Measurements from ENCODE around the gene DLG2.

DLG2 gene

GRCh38 chr11:85534806-85535205 lies 92.3 kb downstream of the DLG2 start:
- TF ChIP-seq, protein P1, sequence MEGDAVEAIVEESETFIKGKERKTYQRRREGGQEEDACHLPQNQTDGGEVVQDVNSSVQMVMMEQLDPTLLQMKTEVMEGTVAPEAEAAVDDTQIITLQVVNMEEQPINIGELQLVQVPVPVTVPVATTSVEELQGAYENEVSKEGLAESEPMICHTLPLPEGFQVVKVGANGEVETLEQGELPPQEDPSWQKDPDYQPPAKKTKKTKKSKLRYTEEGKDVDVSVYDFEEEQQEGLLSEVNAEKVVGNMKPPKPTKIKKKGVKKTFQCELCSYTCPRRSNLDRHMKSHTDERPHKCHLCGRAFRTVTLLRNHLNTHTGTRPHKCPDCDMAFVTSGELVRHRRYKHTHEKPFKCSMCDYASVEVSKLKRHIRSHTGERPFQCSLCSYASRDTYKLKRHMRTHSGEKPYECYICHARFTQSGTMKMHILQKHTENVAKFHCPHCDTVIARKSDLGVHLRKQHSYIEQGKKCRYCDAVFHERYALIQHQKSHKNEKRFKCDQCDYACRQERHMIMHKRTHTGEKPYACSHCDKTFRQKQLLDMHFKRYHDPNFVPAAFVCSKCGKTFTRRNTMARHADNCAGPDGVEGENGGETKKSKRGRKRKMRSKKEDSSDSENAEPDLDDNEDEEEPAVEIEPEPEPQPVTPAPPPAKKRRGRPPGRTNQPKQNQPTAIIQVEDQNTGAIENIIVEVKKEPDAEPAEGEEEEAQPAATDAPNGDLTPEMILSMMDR (IDR thresholded peaks at IDR 0.05; ENCODE audit: low read depth, low read length, missing control alignments): no peak
- DNase-seq (ENCODE audit: low read depth): no peak
- H3K4me3 ChIP-seq (ENCODE audit: low read depth, low read length): no peak overlapping the region

- H3K4me3 ChIP-seq (ENCODE audit: low read depth, low read length): no peak overlapping the region
- DNase-seq (ENCODE audit: low read depth): no peak
- TF ChIP-seq, protein P1 (IDR thresholded peaks at IDR 0.05; ENCODE audit: low read depth, low read length, missing control alignments): no peak
These were observed 95.8 kb downstream of the DLG2 start for GRCh38 chr11:85531191-85531897.

GRCh38 chr11:85530634-85531033 lies 96.5 kb downstream of the DLG2 start:
- no peak overlapping the region for H3K4me3 ChIP-seq (ENCODE audit: low read depth, low read length)
- TF ChIP-seq, protein P1 (IDR thresholded peaks at IDR 0.05; ENCODE audit: low read depth, low read length, missing control alignments): no peak
- DNase-seq (ENCODE audit: low read depth): no peak

DNA sequence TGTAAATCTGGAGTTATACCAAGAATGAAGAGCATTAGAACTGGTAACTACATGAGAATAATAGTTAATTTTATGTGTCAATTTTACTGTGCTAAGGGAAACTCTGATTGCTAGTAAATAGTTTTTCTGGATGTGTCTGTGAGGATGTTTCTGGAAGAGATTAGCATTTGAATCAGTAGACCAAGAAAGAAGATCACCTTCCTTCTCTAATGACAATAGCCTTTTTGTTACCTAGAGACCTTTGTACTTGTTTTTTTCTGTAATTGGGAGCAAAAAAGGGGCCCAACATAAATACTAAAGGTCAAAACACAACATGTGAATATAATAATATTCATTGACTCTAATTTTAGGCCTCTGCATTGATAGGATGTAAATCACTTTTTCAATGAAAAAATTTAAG lies 100.6 kb downstream of the DLG2 start:
- TF ChIP-seq, protein P1 (IDR thresholded peaks at IDR 0.05; ENCODE audit: low read depth, low read length, missing control alignments): no peak

GRCh38 chr11:85525686-85526085 lies 101.5 kb downstream of the DLG2 start:
- TF ChIP-seq, protein P1 (IDR thresholded peaks at IDR 0.05; ENCODE audit: low read depth, low read length, missing control alignments): no peak
- no peak overlapping the region for H3K4me3 ChIP-seq (ENCODE audit: low read depth, low read length)
- DNase-seq (ENCODE audit: low read depth): no peak

More for the DNA sequence above, 100.6 kb downstream of the DLG2 start:
- H3K4me3 ChIP-seq (ENCODE audit: low read depth, low read length): no peak overlapping the region
- no peak for DNase-seq (ENCODE audit: low read depth)

DNA sequence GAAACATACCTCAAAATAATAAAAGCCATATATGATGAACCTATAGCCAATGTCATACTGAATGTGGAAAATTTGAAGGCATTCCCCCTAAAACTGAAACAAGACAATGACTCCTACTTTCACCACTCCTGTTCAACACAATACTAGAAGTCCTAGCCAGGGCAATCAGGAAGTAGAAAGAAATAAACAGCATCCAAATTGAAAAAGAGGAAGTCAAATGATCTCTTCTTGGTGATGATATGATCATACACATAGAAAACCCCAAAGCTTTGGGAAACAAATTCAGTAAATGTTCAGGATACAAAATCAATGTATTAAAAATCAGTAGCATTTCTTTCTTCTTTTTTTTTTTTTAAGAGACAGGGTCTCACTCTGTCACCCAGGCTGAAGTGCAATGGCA lies 109.9 kb downstream of the DLG2 start:
- no peak for DNase-seq (ENCODE audit: low read depth)
- no peak overlapping the region for H3K4me3 ChIP-seq (ENCODE audit: low read depth, low read length)
- TF ChIP-seq, protein P1 (IDR thresholded peaks at IDR 0.05; ENCODE audit: low read depth, low read length, missing control alignments): no peak

- H3K4me3 ChIP-seq (ENCODE audit: low read depth, low read length): no peak overlapping the region
- TF ChIP-seq, protein P1 (IDR thresholded peaks at IDR 0.05; ENCODE audit: low read depth, low read length, missing control alignments): no peak
These were observed 131.2 kb downstream of the DLG2 start for GRCh38 chr11:85495918-85496317.

More at GRCh38 chr11:85495918-85496317, 131.2 kb downstream of the DLG2 start:
- DNase-seq (ENCODE audit: low read depth): no peak

All from GM12864 (cell line).